Osteocyte (in vitro differentiated cells): ENCODE results near the gene GPR45. TPM values are rescaled to one million over a fixed set of nuclear protein-coding genes. Genes with fewer than 3 reads are reported as not detected.

Experiments used
- DNase-seq: peaks from one replicate; pipeline ENCODE4 v3.0.0; 2021; ENCODE audit warnings: mixed read lengths; ENCODE audit not compliant: unreplicated experiment; ENCODE audit errors: extremely low spot score
- H3K27ac Mint-ChIP-seq: one replicate; pipeline ENCODE4 v1.8.0; 2021; ENCODE audit warnings: mild to moderate bottlenecking, mixed read lengths; ENCODE audit not compliant: unreplicated experiment
- H3K27me3 Mint-ChIP-seq: one replicate; pipeline ENCODE4 v1.8.0; 2021; ENCODE audit warnings: mixed read lengths; ENCODE audit not compliant: unreplicated experiment
- H3K36me3 Mint-ChIP-seq: one replicate; pipeline ENCODE4 v1.8.0; 2021; ENCODE audit warnings: mixed read lengths; ENCODE audit not compliant: unreplicated experiment
- H3K4me1 Mint-ChIP-seq: one replicate; pipeline ENCODE4 v1.8.0; 2021; ENCODE audit warnings: mixed read lengths; ENCODE audit not compliant: unreplicated experiment
- H3K4me3 Mint-ChIP-seq: one replicate; pipeline ENCODE4 v1.8.0; 2021; ENCODE audit warnings: mild to moderate bottlenecking, moderate library complexity, mixed read lengths; ENCODE audit not compliant: unreplicated experiment
- H3K9me3 Mint-ChIP-seq: one replicate; pipeline ENCODE4 v1.8.0; 2021; ENCODE audit warnings: mixed read lengths; ENCODE audit not compliant: unreplicated experiment
- CTCF ChIP-seq: fragments of 200-600 bp; sonication (generic); IDR thresholded peaks from 2 replicates; pipeline ENCODE4 v1.5.0; 2021; ENCODE audit warnings: antibody characterized with exemption, mild to moderate bottlenecking, moderate library complexity
- total RNA-seq: library from RNA; stranded (reverse); gene quantifications from 2 replicates; pipeline ENCODE4 v1.2.1, GENCODE V29; 2021

GPR45 gene
- total RNA-seq, 1 donor from 2014 or later: not detected

- no peaks in the 10 kb centered on the region for H3K4me1 Mint-ChIP-seq
- H3K9me3 Mint-ChIP-seq: peaks cover 5% of the 10 kb centered on the region
- no peak overlapping the region for H3K27ac Mint-ChIP-seq
- H3K27me3 Mint-ChIP-seq: peaks cover 68% of the 10 kb centered on the region
- no peaks in the 10 kb centered on the region for H3K36me3 Mint-ChIP-seq
- peak; percentile 56 for DNase-seq
- H3K4me3 Mint-ChIP-seq: no peak overlapping the region
- no peak for TF ChIP-seq CTCF
These were observed 17.1 kb upstream of the GPR45 start for GRCh38 chr2:105224444-105224843.

- Mint-ChIP-seq H3K9me3 (peaks cover 5% of the 10 kb centered on the region), H3K27ac (no peak overlapping the region), H3K36me3 (no peaks in the 10 kb centered on the region), H3K27me3 (peaks cover 37% of the 10 kb centered on the region), H3K4me1 (no peaks in the 10 kb centered on the region), H3K4me3 (no peak overlapping the region)
- no peak for DNase-seq
- TF ChIP-seq CTCF: no peak
These were observed 10.3 kb upstream of the GPR45 start for GRCh38 chr2:105231232-105231619.

GRCh38 chr2:105235388-105236059, 6.0 kb upstream of the GPR45 start:
- Mint-ChIP-seq H3K27me3 (peaks cover 9% of the 10 kb centered on the region), H3K9me3 (no peaks in the 10 kb centered on the region), H3K4me1 (peaks cover 3% of the 10 kb centered on the region), H3K36me3 (no peaks in the 10 kb centered on the region), H3K4me3 (no peak overlapping the region), H3K27ac (no peak overlapping the region)
- peak; percentile 82 for TF ChIP-seq CTCF
- DNase-seq: peak; percentile 88

- DNase-seq: no peak
- H3K4me1 Mint-ChIP-seq: peaks cover 3% of the 10 kb centered on the region
- no peak overlapping the region for H3K27ac Mint-ChIP-seq
- no peaks in the 10 kb centered on the region for H3K9me3 Mint-ChIP-seq
- H3K4me3 Mint-ChIP-seq: no peak overlapping the region
- H3K36me3 Mint-ChIP-seq: no peaks in the 10 kb centered on the region
- H3K27me3 Mint-ChIP-seq: peaks cover 4% of the 10 kb centered on the region
- no peak for TF ChIP-seq CTCF
These were observed 5.5 kb upstream of the GPR45 start for GRCh38 chr2:105236060-105236424.

- no peak overlapping the region for H3K4me3 Mint-ChIP-seq
- no peak for TF ChIP-seq CTCF
- no peaks in the 10 kb centered on the region for H3K9me3 Mint-ChIP-seq
- no peak for DNase-seq
- no peaks in the 10 kb centered on the region for H3K36me3 Mint-ChIP-seq
- peaks cover 4% of the 10 kb centered on the region for H3K27me3 Mint-ChIP-seq
- H3K4me1 Mint-ChIP-seq: peaks cover 3% of the 10 kb centered on the region
- H3K27ac Mint-ChIP-seq: no peak overlapping the region
These were observed 4.3 kb upstream of the GPR45 start for GRCh38 chr2:105237045-105237765.
